Measurements from ENCODE around the gene KRTAP1-4. TPM values are rescaled to one million over a fixed set of nuclear protein-coding genes. Genes with fewer than 3 reads are reported as not detected.

The KRTAP1-4 gene
- polyA plus RNA-seq, 3 donors, result not detected

DNA sequence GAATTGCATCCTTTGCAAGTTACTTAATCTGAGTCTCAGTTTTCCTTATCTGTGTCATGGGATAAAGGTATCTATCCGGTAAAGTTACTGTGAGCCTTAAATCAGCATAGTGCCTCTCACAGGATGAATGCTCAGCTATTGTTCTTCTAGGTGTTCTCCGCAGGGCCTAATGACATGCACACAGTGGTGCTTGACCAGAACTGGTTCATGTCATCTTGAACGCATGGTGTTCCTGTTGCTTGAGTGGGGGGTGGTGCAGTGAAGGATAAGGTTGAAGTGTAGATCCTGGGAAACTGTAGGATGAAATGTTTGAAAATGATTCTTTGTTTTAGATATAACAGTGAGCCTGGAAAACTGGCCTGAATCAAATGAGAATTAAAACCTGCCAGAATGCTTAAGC is 49.9 kb downstream of the KRTAP1-4 start:
- Histone ChIP-seq H3K9ac (ENCODE audit: insufficient read depth, low read length, poor library complexity, severe bottlenecking) (no peak overlapping the region), H3K27ac (ENCODE audit: low read depth in 1 of 2, low read length in 2 of 2) (no peak overlapping the region), H2AFZ (ENCODE audit: insufficient read depth, low read depth, low read length, poor library complexity, severe bottlenecking) (no peak overlapping the region), H3K9me3 (replicated peaks in 1 of 2; ENCODE audit: control insufficient read depth in 1 of 2, insufficient read depth in 1 of 2, low read length in 2 of 2) (no peaks in the 10 kb centered on the region), H3K4me1 (ENCODE audit: control insufficient read depth in 1 of 2, insufficient read depth in 2 of 2, low read length in 2 of 2) (no peaks in the 10 kb centered on the region), H4K20me1 (ENCODE audit: insufficient read depth, low read length) (no peaks in the 10 kb centered on the region), H3K4me2 (replicated peaks; ENCODE audit: extremely low read depth, low read length, poor library complexity, severe bottlenecking) (no peak overlapping the region), H3K27me3 (ENCODE audit: control insufficient read depth in 2 of 2, insufficient read depth in 2 of 2, low read length in 2 of 2) (peaks cover 0 to 4% of the 10 kb centered on the region in 2 donors), H3K79me2 (ENCODE audit: insufficient read depth, low read length) (no peaks in the 10 kb centered on the region), H3K36me3 (replicated peaks in 1 of 2; ENCODE audit: control insufficient read depth in 1 of 2, insufficient read depth in 2 of 2, low read length in 2 of 2) (no peaks in the 10 kb centered on the region), H3K4me3 (replicated peaks in 1 of 3; ENCODE audit: low read depth in 2 of 3, low read length in 3 of 3) (no peak overlapping the region)
- H3K9me3 Mint-ChIP-seq, result no peaks in the 10 kb centered on the region
- no peaks in the 10 kb centered on the region for H3K4me1 Mint-ChIP-seq
- no peak overlapping the region for H3K4me3 Mint-ChIP-seq
- intact Hi-C loops (cut with micrococcal nuclease), result no loop called here
- no peaks in the 10 kb centered on the region for H3K36me3 Mint-ChIP-seq
- H3K27ac Mint-ChIP-seq, result no peak overlapping the region
- TF ChIP-seq, protein P1, sequence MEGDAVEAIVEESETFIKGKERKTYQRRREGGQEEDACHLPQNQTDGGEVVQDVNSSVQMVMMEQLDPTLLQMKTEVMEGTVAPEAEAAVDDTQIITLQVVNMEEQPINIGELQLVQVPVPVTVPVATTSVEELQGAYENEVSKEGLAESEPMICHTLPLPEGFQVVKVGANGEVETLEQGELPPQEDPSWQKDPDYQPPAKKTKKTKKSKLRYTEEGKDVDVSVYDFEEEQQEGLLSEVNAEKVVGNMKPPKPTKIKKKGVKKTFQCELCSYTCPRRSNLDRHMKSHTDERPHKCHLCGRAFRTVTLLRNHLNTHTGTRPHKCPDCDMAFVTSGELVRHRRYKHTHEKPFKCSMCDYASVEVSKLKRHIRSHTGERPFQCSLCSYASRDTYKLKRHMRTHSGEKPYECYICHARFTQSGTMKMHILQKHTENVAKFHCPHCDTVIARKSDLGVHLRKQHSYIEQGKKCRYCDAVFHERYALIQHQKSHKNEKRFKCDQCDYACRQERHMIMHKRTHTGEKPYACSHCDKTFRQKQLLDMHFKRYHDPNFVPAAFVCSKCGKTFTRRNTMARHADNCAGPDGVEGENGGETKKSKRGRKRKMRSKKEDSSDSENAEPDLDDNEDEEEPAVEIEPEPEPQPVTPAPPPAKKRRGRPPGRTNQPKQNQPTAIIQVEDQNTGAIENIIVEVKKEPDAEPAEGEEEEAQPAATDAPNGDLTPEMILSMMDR (IDR thresholded peaks at IDR 0.05), result no peak
- H3K27me3 Mint-ChIP-seq (ENCODE audit: low read depth in 3 of 3), result peaks cover 6 to 15% (median 13%) of the 10 kb centered on the region in 3 donors
- DNase-seq, result no peak
- 100% methylated on average over 3 of the region's 3 CpGs for WGBS (ENCODE audit: insufficient coverage)

Small RNA genes within 50 kb of the gene (small RNA-seq; reads per million reads assigned to genes)
- not detected for gene KRTAP3-4P (ENCODE audit: insufficient read length, low read depth)

Other genes starting within 250 kb of the KRTAP1-4 start
- not detected for gene KRT27, start 247.6 kb downstream of the KRTAP1-4 start, polyA plus RNA-seq
- gene KRT28, start 230.2 kb downstream of the KRTAP1-4 start, polyA plus RNA-seq, result not detected
- gene KRT10, start 207.6 kb downstream of the KRTAP1-4 start, polyA plus RNA-seq, result 10 to 100 TPM in 2 of 3 donors, 1 to 10 TPM in 1; 9.7 to 79.1 (median 58.7) TPM
- gene KRT12, start 163.0 kb downstream of the KRTAP1-4 start, polyA plus RNA-seq, result not detected
- gene KRT20, start 145.0 kb downstream of the KRTAP1-4 start, polyA plus RNA-seq, result not detected
- 1 to 10 TPM; 1.7 to 7.6 (median 3.6) TPM for gene KRT23, start 92.5 kb downstream of the KRTAP1-4 start, polyA plus RNA-seq
- gene KRT39, start 63.2 kb downstream of the KRTAP1-4 start, polyA plus RNA-seq, result not detected
- gene KRT40, start 45.9 kb downstream of the KRTAP1-4 start, polyA plus RNA-seq, result not detected
- gene KRTAP3-3, start 36.0 kb downstream of the KRTAP1-4 start, polyA plus RNA-seq, result not detected
- not detected for gene KRTAP3-2, start 30.3 kb downstream of the KRTAP1-4 start, polyA plus RNA-seq
- not detected for gene KRTAP3-1, start 21.1 kb downstream of the KRTAP1-4 start, polyA plus RNA-seq
- not detected for gene KRTAP1-5, start 3.0 kb downstream of the KRTAP1-4 start, polyA plus RNA-seq
- gene KRTAP1-3, start 4.7 kb upstream of the KRTAP1-4 start, polyA plus RNA-seq, result not detected
- not detected for gene KRTAP1-1, start 11.3 kb upstream of the KRTAP1-4 start, polyA plus RNA-seq
- not detected for gene KRTAP2-1, start 17.1 kb upstream of the KRTAP1-4 start, polyA plus RNA-seq
- not detected for gene KRTAP2-2, start 25.0 kb upstream of the KRTAP1-4 start, polyA plus RNA-seq
- not detected for gene KRTAP2-3, start 29.9 kb upstream of the KRTAP1-4 start, polyA plus RNA-seq
- not detected for gene KRTAP2-4, start 35.7 kb upstream of the KRTAP1-4 start, polyA plus RNA-seq
- gene KRTAP4-7, start 54.0 kb upstream of the KRTAP1-4 start, polyA plus RNA-seq, result not detected
- gene KRTAP4-8, start 67.9 kb upstream of the KRTAP1-4 start, polyA plus RNA-seq, result not detected
- not detected for gene KRTAP4-16, start 72.0 kb upstream of the KRTAP1-4 start, polyA plus RNA-seq
- gene KRTAP4-9, start 75.2 kb upstream of the KRTAP1-4 start, polyA plus RNA-seq, result not detected
- not detected for gene KRTAP4-11, start 88.2 kb upstream of the KRTAP1-4 start, polyA plus RNA-seq
- gene KRTAP4-12, start 94.0 kb upstream of the KRTAP1-4 start, polyA plus RNA-seq, result not detected
- not detected for gene KRTAP4-6, start 110.3 kb upstream of the KRTAP1-4 start, polyA plus RNA-seq
- not detected for gene KRTAP4-5, start 119.6 kb upstream of the KRTAP1-4 start, polyA plus RNA-seq
- gene KRTAP4-4, start 130.6 kb upstream of the KRTAP1-4 start, polyA plus RNA-seq, result not detected
- not detected for gene KRTAP4-3, start 138.0 kb upstream of the KRTAP1-4 start, polyA plus RNA-seq
- not detected for gene KRTAP4-2, start 148.0 kb upstream of the KRTAP1-4 start, polyA plus RNA-seq
- not detected for gene KRTAP4-1, start 154.7 kb upstream of the KRTAP1-4 start, polyA plus RNA-seq
- gene KRTAP9-1, start 159.7 kb upstream of the KRTAP1-4 start, polyA plus RNA-seq, result not detected
- gene KRTAP9-2, start 196.5 kb upstream of the KRTAP1-4 start, polyA plus RNA-seq, result not detected
- not detected for gene KRTAP9-3, start 202.3 kb upstream of the KRTAP1-4 start, polyA plus RNA-seq
- not detected for gene KRTAP9-8, start 207.8 kb upstream of the KRTAP1-4 start, polyA plus RNA-seq
- not detected for gene KRTAP9-4, start 219.5 kb upstream of the KRTAP1-4 start, polyA plus RNA-seq
- not detected for gene KRTAP9-9, start 225.2 kb upstream of the KRTAP1-4 start, polyA plus RNA-seq
- gene KRTAP9-6, start 235.2 kb upstream of the KRTAP1-4 start, polyA plus RNA-seq, result not detected
- gene KRTAP9-7, start 245.5 kb upstream of the KRTAP1-4 start, polyA plus RNA-seq, result not detected